Measurements from ENCODE around the gene HIVEP3.

HIVEP3 gene

GRCh38 chr1:41638086-41639024 lies 280.4 kb downstream of the HIVEP3 start:
- Histone ChIP-seq H3K36me3 (replicated peaks in 1 of 2; ENCODE audit: control insufficient read depth in 2 of 2, insufficient read depth in 2 of 2, low read length in 2 of 2) (no peaks in the 10 kb centered on the region), H3K4me3 (ENCODE audit: low read length in 2 of 2) (peak overlapping the region in 1 of 2 donors; percentile 14), H2BK120ac (ENCODE audit: low read depth, low read length) (no peak overlapping the region), H3K4me1 (ENCODE audit: control insufficient read depth in 2 of 2, insufficient read depth in 1 of 2, low read depth in 1 of 2, low read length in 2 of 2) (peaks cover 2% of the 10 kb centered on the region in 2 donors), H4K91ac (ENCODE audit: low read depth, low read length, poor library complexity) (no peak overlapping the region), H3K27me3 (ENCODE audit: control insufficient read depth in 3 of 3, insufficient read depth in 3 of 3, low read depth in 1 of 3, low read length in 3 of 3) (no peaks in the 10 kb centered on the region), H3K27ac (replicated peaks; ENCODE audit: low read length) (no peak overlapping the region), H3K9ac (ENCODE audit: low read depth, low read length, poor library complexity) (no peak overlapping the region), H2AFZ (ENCODE audit: low read length) (no peak overlapping the region), H2AK5ac (ENCODE audit: low read depth, low read length) (no peak overlapping the region), H3K9me3 (replicated peaks in 1 of 2; ENCODE audit: control insufficient read depth in 2 of 2, insufficient read depth in 1 of 2, low read depth in 1 of 2, low read length in 2 of 2) (no peaks in the 10 kb centered on the region), H2BK15ac (ENCODE audit: low read length) (no peak overlapping the region), H4K8ac (ENCODE audit: low read depth, low read length) (no peak overlapping the region), H2BK5ac (ENCODE audit: low read length) (no peak overlapping the region), H3K79me1 (ENCODE audit: low read depth, low read length) (no peaks in the 10 kb centered on the region), H3K4me2 (ENCODE audit: insufficient read depth, low read length, poor library complexity, severe bottlenecking) (no peak overlapping the region), H3K18ac (ENCODE audit: low read length) (no peak overlapping the region), H3K4ac (ENCODE audit: low read length) (no peak overlapping the region), H3K23ac (ENCODE audit: low read depth, low read length, poor library complexity) (no peak overlapping the region), H3K14ac (ENCODE audit: low read length) (no peak overlapping the region), H2BK12ac (ENCODE audit: low read length) (no peak overlapping the region)
- WGBS, 2 donors (ENCODE audit: extremely low coverage in 2 of 2, insufficient read length in 2 of 2, insufficient replicate concordance in 1 of 2): no CpG with 5 or more reads among the region's 4 CpGs
- DNase-seq (ENCODE audit: low spot score): no peak

GRCh38 chr1:41637367-41637766 lies 281.4 kb downstream of the HIVEP3 start:
- no peaks in the 10 kb centered on the region for H3K9me3 ChIP-seq (replicated peaks in 1 of 2; ENCODE audit: control insufficient read depth in 2 of 2, insufficient read depth in 1 of 2, low read depth in 1 of 2, low read length in 2 of 2)
- no peak overlapping the region for H3K9ac ChIP-seq (ENCODE audit: low read depth, low read length, poor library complexity)
- WGBS, 2 donors (ENCODE audit: extremely low coverage in 2 of 2, insufficient read length in 2 of 2, insufficient replicate concordance in 1 of 2): no CpG with 5 or more reads among the region's 7 CpGs
- H4K91ac ChIP-seq (ENCODE audit: low read depth, low read length, poor library complexity): no peak overlapping the region
- H2AK5ac ChIP-seq (ENCODE audit: low read depth, low read length): no peak overlapping the region
- H3K79me1 ChIP-seq (ENCODE audit: low read depth, low read length): no peaks in the 10 kb centered on the region
- no peaks in the 10 kb centered on the region for H3K36me3 ChIP-seq (replicated peaks in 1 of 2; ENCODE audit: control insufficient read depth in 2 of 2, insufficient read depth in 2 of 2, low read length in 2 of 2)
- H3K14ac ChIP-seq (ENCODE audit: low read length): no peak overlapping the region
- H2BK5ac ChIP-seq (ENCODE audit: low read length): no peak overlapping the region
- H2BK12ac ChIP-seq (ENCODE audit: low read length): no peak overlapping the region
- no peak overlapping the region for H4K8ac ChIP-seq (ENCODE audit: low read depth, low read length)
- H2AFZ ChIP-seq (ENCODE audit: low read length): no peak overlapping the region
- H3K4me2 ChIP-seq (ENCODE audit: insufficient read depth, low read length, poor library complexity, severe bottlenecking): no peak overlapping the region
- no peaks in the 10 kb centered on the region for H3K27me3 ChIP-seq (ENCODE audit: control insufficient read depth in 3 of 3, insufficient read depth in 3 of 3, low read depth in 1 of 3, low read length in 3 of 3)
- H3K18ac ChIP-seq (ENCODE audit: low read length): no peak overlapping the region
- H2BK15ac ChIP-seq (ENCODE audit: low read length): no peak overlapping the region
- no peak overlapping the region for H3K23ac ChIP-seq (ENCODE audit: low read depth, low read length, poor library complexity)
- H3K4me1 ChIP-seq (ENCODE audit: control insufficient read depth in 2 of 2, insufficient read depth in 1 of 2, low read depth in 1 of 2, low read length in 2 of 2): peaks cover 2% of the 10 kb centered on the region in 2 donors
- H3K27ac ChIP-seq (replicated peaks; ENCODE audit: low read length): no peak overlapping the region
- no peak overlapping the region for H2BK120ac ChIP-seq (ENCODE audit: low read depth, low read length)
- no peak overlapping the region for H3K4ac ChIP-seq (ENCODE audit: low read length)
- DNase-seq (ENCODE audit: low spot score): no peak
- no peak overlapping the region for H3K4me3 ChIP-seq (ENCODE audit: low read length in 2 of 2)

- no peaks in the 10 kb centered on the region for H3K36me3 ChIP-seq (replicated peaks in 1 of 2; ENCODE audit: control insufficient read depth in 2 of 2, insufficient read depth in 2 of 2, low read length in 2 of 2)
These were observed 285.0 kb downstream of the HIVEP3 start for GRCh38 chr1:41633764-41634163.

GRCh38 chr1:41632781-41633575 lies 285.7 kb downstream of the HIVEP3 start:
- H3K4me1 ChIP-seq (ENCODE audit: control insufficient read depth in 2 of 2, insufficient read depth in 1 of 2, low read depth in 1 of 2, low read length in 2 of 2): peaks cover 0 to 2% of the 10 kb centered on the region in 2 donors
- no peak overlapping the region for H2BK120ac ChIP-seq (ENCODE audit: low read depth, low read length)
- no peaks in the 10 kb centered on the region for H3K27me3 ChIP-seq (ENCODE audit: control insufficient read depth in 3 of 3, insufficient read depth in 3 of 3, low read depth in 1 of 3, low read length in 3 of 3)
- WGBS, 2 donors (ENCODE audit: extremely low coverage in 2 of 2, insufficient read length in 2 of 2, insufficient replicate concordance in 1 of 2): no CpG with 5 or more reads among the region's 14 CpGs
- H2AK5ac ChIP-seq (ENCODE audit: low read depth, low read length): peak overlapping the region; percentile 43
- DNase-seq (ENCODE audit: low spot score): no peak
- H4K91ac ChIP-seq (ENCODE audit: low read depth, low read length, poor library complexity): no peak overlapping the region
- H3K79me1 ChIP-seq (ENCODE audit: low read depth, low read length): no peaks in the 10 kb centered on the region
- no peak overlapping the region for H2BK12ac ChIP-seq (ENCODE audit: low read length)
- no peak overlapping the region for H2AFZ ChIP-seq (ENCODE audit: low read length)
- no peak overlapping the region for H3K27ac ChIP-seq (replicated peaks; ENCODE audit: low read length)
- H3K4ac ChIP-seq (ENCODE audit: low read length): no peak overlapping the region
- H3K18ac ChIP-seq (ENCODE audit: low read length): peak overlapping the region; percentile 27
- H3K9ac ChIP-seq (ENCODE audit: low read depth, low read length, poor library complexity): no peak overlapping the region
- H3K36me3 ChIP-seq (replicated peaks in 1 of 2; ENCODE audit: control insufficient read depth in 2 of 2, insufficient read depth in 2 of 2, low read length in 2 of 2): no peaks in the 10 kb centered on the region
- H3K4me2 ChIP-seq (ENCODE audit: insufficient read depth, low read length, poor library complexity, severe bottlenecking): no peak overlapping the region
- no peaks in the 10 kb centered on the region for H3K9me3 ChIP-seq (replicated peaks in 1 of 2; ENCODE audit: control insufficient read depth in 2 of 2, insufficient read depth in 1 of 2, low read depth in 1 of 2, low read length in 2 of 2)
- H3K4me3 ChIP-seq (ENCODE audit: low read length in 2 of 2): no peak overlapping the region
- H4K8ac ChIP-seq (ENCODE audit: low read depth, low read length): no peak overlapping the region
- no peak overlapping the region for H2BK15ac ChIP-seq (ENCODE audit: low read length)
- no peak overlapping the region for H3K23ac ChIP-seq (ENCODE audit: low read depth, low read length, poor library complexity)
- H2BK5ac ChIP-seq (ENCODE audit: low read length): no peak overlapping the region
- H3K14ac ChIP-seq (ENCODE audit: low read length): no peak overlapping the region

More at GRCh38 chr1:41633764-41634163, 285.0 kb downstream of the HIVEP3 start:
- no peak overlapping the region for H3K27ac ChIP-seq (replicated peaks; ENCODE audit: low read length)
- H3K4me1 ChIP-seq (ENCODE audit: control insufficient read depth in 2 of 2, insufficient read depth in 1 of 2, low read depth in 1 of 2, low read length in 2 of 2): peaks cover 0 to 2% of the 10 kb centered on the region in 2 donors
- no peak overlapping the region for H2BK15ac ChIP-seq (ENCODE audit: low read length)
- H2BK12ac ChIP-seq (ENCODE audit: low read length): no peak overlapping the region
- no peaks in the 10 kb centered on the region for H3K9me3 ChIP-seq (replicated peaks in 1 of 2; ENCODE audit: control insufficient read depth in 2 of 2, insufficient read depth in 1 of 2, low read depth in 1 of 2, low read length in 2 of 2)
- peak overlapping the region; percentile 43 for H2AK5ac ChIP-seq (ENCODE audit: low read depth, low read length)
- no peak overlapping the region for H3K4ac ChIP-seq (ENCODE audit: low read length)
- H3K18ac ChIP-seq (ENCODE audit: low read length): no peak overlapping the region
- H4K91ac ChIP-seq (ENCODE audit: low read depth, low read length, poor library complexity): no peak overlapping the region
- H2BK120ac ChIP-seq (ENCODE audit: low read depth, low read length): no peak overlapping the region
- H3K9ac ChIP-seq (ENCODE audit: low read depth, low read length, poor library complexity): no peak overlapping the region
- no peak overlapping the region for H3K23ac ChIP-seq (ENCODE audit: low read depth, low read length, poor library complexity)
- H3K14ac ChIP-seq (ENCODE audit: low read length): no peak overlapping the region
- H3K4me2 ChIP-seq (ENCODE audit: insufficient read depth, low read length, poor library complexity, severe bottlenecking): no peak overlapping the region
- H2BK5ac ChIP-seq (ENCODE audit: low read length): no peak overlapping the region
- no peak overlapping the region for H4K8ac ChIP-seq (ENCODE audit: low read depth, low read length)
- no CpG with 5 or more reads among the region's 5 CpGs for WGBS, 2 donors (ENCODE audit: extremely low coverage in 2 of 2, insufficient read length in 2 of 2, insufficient replicate concordance in 1 of 2)
- peak overlapping the region; percentile 35 for H2AFZ ChIP-seq (ENCODE audit: low read length)
- no peaks in the 10 kb centered on the region for H3K79me1 ChIP-seq (ENCODE audit: low read depth, low read length)
- no peak overlapping the region for H3K4me3 ChIP-seq (ENCODE audit: low read length in 2 of 2)
- H3K27me3 ChIP-seq (ENCODE audit: control insufficient read depth in 3 of 3, insufficient read depth in 3 of 3, low read depth in 1 of 3, low read length in 3 of 3): no peaks in the 10 kb centered on the region
- DNase-seq (ENCODE audit: low spot score): no peak
